Psoas muscle (tissue), 8 donors: Measurements from ENCODE around the gene SLC9A4. TPM values are rescaled to one million over a fixed set of nuclear protein-coding genes. Genes with fewer than 3 reads are reported as not detected.

ENCODE experiments used
- ATAC-seq, 4 donors: fragments of 200-7000 bp; cut with Tn5 transposase; one replicate each; pipeline ENCODE4 v1.9.1; 2020; ENCODE audit warnings: moderate library complexity in 3 of 4, mild to moderate bottlenecking in 2 of 4
- DNase-seq, 2 donors: peaks; one replicate each; pipeline ENCODE4 v3.0.0-alpha.2; 2020
- H3K27ac ChIP-seq: fragments of 200-600 bp; one replicate; pipeline ENCODE4 v1.8.0; 2022
- H3K27me3 ChIP-seq, 3 donors: fragments of 200-600 bp in 1 of 3; one replicate each; pipeline versions ENCODE4 v1.6.1 to v1.8.0; 2013 to 2022; ENCODE audit warnings: low read length in 2 of 3, mild to moderate bottlenecking in 2 of 3, moderate library complexity in 1 of 3; ENCODE audit not compliant: insufficient read depth in 3 of 3
- H3K36me3 ChIP-seq, 2 donors: fragments of 200-600 bp in 1 of 2; one replicate each; pipeline versions ENCODE4 v1.6.1 to v1.8.0; 2013 to 2022; ENCODE audit warnings: low read depth in 1 of 2, mild to moderate bottlenecking in 1 of 2, moderate library complexity in 1 of 2; ENCODE audit not compliant: insufficient read depth in 1 of 2
- H3K4me1 ChIP-seq: fragments of 200-600 bp; one replicate; pipeline ENCODE4 v1.8.0; 2022
- H3K4me3 ChIP-seq: fragments of 200-600 bp; one replicate; pipeline ENCODE4 v1.8.0; 2022; ENCODE audit warnings: mild to moderate bottlenecking
- H3K9me3 ChIP-seq: fragments of 200-600 bp; one replicate; pipeline ENCODE4 v1.8.0; 2022
- CTCF ChIP-seq: fragments of 200-600 bp; IDR thresholded peaks from one replicate; pipeline ENCODE4 v1.8.0; 2022; ENCODE audit warnings: antibody characterized with exemption
- WGBS, 3 donors: extraction: QIAGEN DNeasy Blood & Tissue Kit; methylation state at CpG; one replicate each; pipeline versions ENCODE4 v1.1.6 to v1.1.7; 2013; 5-methylcytosine and 5-hydroxymethylcytosine counted together
- intact Hi-C, 2 donors: fragments of 100-400 bp; cut with DNase I; formaldehyde crosslinking; loops; one replicate each; pipeline versions ENCODE4 v1.11.0 to v1.14.2; 2022
- polyA plus RNA-seq, 3 donors: library from polyadenylated mRNA; stranded (reverse); fragments of 200-250 nt; gene quantifications; one replicate each; pipeline ENCODE4 v1.2.3, GENCODE V29; 2013
- total RNA-seq, 4 donors: library from RNA; stranded (reverse); fragmentation: NEBNext Ultra II Directional in 2 of 4; extraction: Animal tissue kit (Norgen Biotek cat#: 25700) in 2 of 4; gene quantifications; one replicate each; pipeline versions ENCODE4 v1.2.1 to v1.2.4, GENCODE V29; 2021 to 2023
- donor health status: healthy with polysubstance abuse.
- donor health status: DM: no; HTN: no; CAD: no; lungs with moderate emphysema.
- donor health status: Bipolar disorder and iron deficiency.
- donor health status: healthy.
- donor health status: DM: yes; HTN: yes; CAD: no.
- donor health status: DM: no; HTN: no; CAD: no.
- donor health status: DM: no; HTN: no; CAD: no.
- donor health status: DM: yes; HTN: yes; CAD: no.

Gene SLC9A4
- total and polyA plus RNA-seq, 7 donors: 0.08 TPM; not detected in 6

GRCh38 chr2:102505290-102505689 is 32.3 kb downstream of the SLC9A4 start:
- H3K36me3 ChIP-seq: no peaks in the 10 kb centered on the region
- no peak overlapping the region for H3K4me3 ChIP-seq
- no peak for TF ChIP-seq CTCF
- no peak overlapping the region for H3K27ac ChIP-seq
- no peaks in the 10 kb centered on the region for H3K4me1 ChIP-seq
- 63 to 68% (median 65%) methylated on average over 10 of the region's 10 CpGs for WGBS, 3 donors
- DNase-seq: no peak
- intact Hi-C loops: no loop called here
- peaks cover 0 to 2% (median 0%) of the 10 kb centered on the region in 3 donors for H3K27me3 ChIP-seq
- ATAC-seq: no peak
- no peaks in the 10 kb centered on the region for H3K9me3 ChIP-seq

- intact Hi-C loops: no loop called here
- Histone ChIP-seq H3K27me3 (peaks cover 0 to 2% (median 0%) of the 10 kb centered on the region in 3 donors), H3K27ac (no peak overlapping the region), H3K4me3 (no peak overlapping the region), H3K9me3 (no peaks in the 10 kb centered on the region), H3K36me3 (no peaks in the 10 kb centered on the region), H3K4me1 (no peaks in the 10 kb centered on the region)
- no peak for TF ChIP-seq CTCF
- DNase-seq (no peak), ATAC-seq (no peak)
- WGBS, 3 donors: 45 to 67% (median 53%) methylated on average over 5 of the region's 5 CpGs
These were observed 33.7 kb downstream of the SLC9A4 start for GRCh38 chr2:102506743-102507142.

GRCh38 chr2:102508863-102509262 is 35.8 kb downstream of the SLC9A4 start:
- Histone ChIP-seq H3K9me3 (no peaks in the 10 kb centered on the region), H3K36me3 (no peaks in the 10 kb centered on the region), H3K4me1 (no peaks in the 10 kb centered on the region), H3K27ac (no peak overlapping the region), H3K27me3 (peaks cover 0 to 2% (median 0%) of the 10 kb centered on the region in 3 donors), H3K4me3 (no peak overlapping the region)
- DNase-seq (no peak), ATAC-seq (no peak)
- 48 to 53% (median 51%) methylated on average over 4 of the region's 4 CpGs for WGBS, 3 donors
- TF ChIP-seq CTCF: no peak
- intact Hi-C loops: no loop called here

- Histone ChIP-seq H3K4me1 (no peaks in the 10 kb centered on the region), H3K36me3 (no peaks in the 10 kb centered on the region), H3K4me3 (no peak overlapping the region), H3K27me3 (peaks cover 0 to 2% (median 0%) of the 10 kb centered on the region in 3 donors), H3K27ac (no peak overlapping the region), H3K9me3 (no peaks in the 10 kb centered on the region)
- 74 to 86% (median 76%) methylated on average over 2 of the region's 2 CpGs for WGBS, 3 donors
- DNase-seq (no peak), ATAC-seq (no peak)
- TF ChIP-seq CTCF: no peak
- intact Hi-C loops: no loop called here
These were observed 36.7 kb downstream of the SLC9A4 start for GRCh38 chr2:102509749-102510148.

GRCh38 chr2:102510791-102511575 is 38.0 kb downstream of the SLC9A4 start:
- Histone ChIP-seq H3K9me3 (no peaks in the 10 kb centered on the region), H3K4me1 (no peaks in the 10 kb centered on the region), H3K4me3 (no peak overlapping the region), H3K36me3 (no peaks in the 10 kb centered on the region), H3K27ac (no peak overlapping the region), H3K27me3 (peaks cover 0 to 2% (median 0%) of the 10 kb centered on the region in 3 donors)
- TF ChIP-seq CTCF: no peak
- intact Hi-C loops: no loop called here
- no peak for ATAC-seq
- WGBS, 3 donors: 71 to 92% (median 84%) methylated on average over 2 of the region's 2 CpGs
- DNase-seq: no peak
